OCI-LY1 (cell line): Measurements from ENCODE around the gene CTSD.

Experiments
- CTCF ChIP-seq: fragments of 200-600 bp; sonication (generic), shearing (Covaris generic); IDR thresholded peaks from 2 replicates; pipeline ENCODE4 v1.5.1; 2017; ENCODE audit warnings: mild to moderate bottlenecking, antibody characterized with exemption, low read length, moderate library complexity, mixed read lengths
- EZH2 ChIP-seq: fragments of 200-600 bp; sonication (generic), shearing (Covaris generic); IDR thresholded peaks from 2 replicates; pipeline ENCODE4 v1.8.0; 2017; ENCODE audit warnings: borderline replicate concordance, mixed run types, mild to moderate bottlenecking, antibody characterized with exemption, low read length, moderate library complexity, mixed read lengths

- TF ChIP-seq CTCF = no peak
- no peak for TF ChIP-seq EZH2
These were observed 22.2 kb upstream of the CTSD start for GRCh38 chr11:1785749-1786413.
